Muscle of arm (tissue), 12 donors: ENCODE measurements around the gene PCDH15. TPM values are rescaled to one million over a fixed set of nuclear protein-coding genes. Genes with fewer than 3 reads are reported as not detected.
"Not testable (repeated sequence)": the region's sequence is repeated elsewhere in the genome, so short reads cannot be mapped to it uniquely, and the experiment has no call there.

ENCODE experiments used
- DNase-seq: peaks from one replicate; pipeline ENCODE4 v3.0.0-alpha.2; 2013
- polyA plus RNA-seq, 12 donors: library from polyadenylated mRNA; unstranded; fragments of 120-200 nt; gene quantifications; one replicate each; pipeline ENCODE4 v1.2.1, GENCODE V29; 2013; ENCODE audit not compliant: insufficient read length in 12 of 12

PCDH15 gene
- polyA plus RNA-seq, 12 donors, result 0.10 to 1.5 (median 0.37) TPM; not detected in 2

DNA sequence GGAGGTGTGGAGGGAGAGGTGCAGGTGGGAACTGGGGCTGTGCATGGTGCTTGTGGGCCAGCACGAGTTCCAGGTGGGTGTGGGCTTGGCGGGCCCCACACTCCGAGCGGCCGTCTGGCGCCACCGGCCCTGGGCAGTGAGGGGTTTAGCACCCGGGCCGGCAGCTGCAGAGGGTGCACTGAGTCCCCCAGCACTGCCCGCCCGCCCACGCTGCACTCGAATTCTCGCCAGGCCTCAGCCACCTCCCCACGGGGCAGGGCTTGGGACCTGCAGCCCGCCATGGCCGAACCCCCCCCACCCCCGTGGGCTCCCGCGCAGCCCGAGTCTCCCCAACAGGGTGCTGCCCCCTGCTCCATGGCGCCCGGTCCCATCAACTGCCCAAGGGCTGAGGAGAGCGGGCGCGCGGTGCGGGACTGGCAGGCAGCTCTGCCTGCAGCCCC is 810.2 kb downstream of the PCDH15 start:
- no peak for DNase-seq

DNA sequence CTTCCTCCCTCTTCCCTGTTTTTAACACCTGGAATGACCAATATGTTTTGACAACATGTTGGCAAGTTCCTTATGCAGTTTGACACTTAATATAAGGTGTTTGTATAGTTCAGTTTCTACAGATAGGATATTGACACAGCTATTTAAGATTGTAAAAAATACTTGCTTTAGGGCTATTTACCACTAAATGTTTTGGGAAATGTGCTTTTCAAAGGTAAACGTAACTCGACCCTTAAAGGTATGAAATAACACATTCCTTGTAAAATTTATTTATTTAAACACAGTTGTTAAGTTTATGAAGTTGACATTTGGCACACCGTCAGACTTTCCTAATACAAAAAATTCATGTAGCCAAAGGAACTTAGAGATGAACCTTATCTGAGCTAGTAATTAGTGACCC is 817.6 kb downstream of the PCDH15 start:
- no peak for DNase-seq

DNA sequence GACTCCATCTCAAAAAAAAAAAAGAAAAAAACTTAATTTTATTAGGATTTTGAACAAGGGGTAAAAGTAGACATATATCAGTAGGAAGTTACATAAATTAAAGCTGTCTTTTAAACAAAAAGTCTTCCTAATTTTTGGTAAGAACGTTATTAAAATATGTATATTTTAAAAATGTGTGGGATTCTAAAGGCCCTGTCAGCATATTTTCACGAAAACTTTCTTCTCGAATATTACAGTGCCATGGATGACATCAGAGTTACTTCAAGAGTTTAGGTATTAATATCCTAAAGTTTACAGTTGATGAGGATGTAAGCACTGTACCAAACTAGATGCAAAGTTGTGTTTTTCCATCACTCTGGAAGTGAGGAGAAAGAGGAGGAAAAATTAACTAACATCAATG is 820.8 kb downstream of the PCDH15 start:
- DNase-seq, result no peak

DNA sequence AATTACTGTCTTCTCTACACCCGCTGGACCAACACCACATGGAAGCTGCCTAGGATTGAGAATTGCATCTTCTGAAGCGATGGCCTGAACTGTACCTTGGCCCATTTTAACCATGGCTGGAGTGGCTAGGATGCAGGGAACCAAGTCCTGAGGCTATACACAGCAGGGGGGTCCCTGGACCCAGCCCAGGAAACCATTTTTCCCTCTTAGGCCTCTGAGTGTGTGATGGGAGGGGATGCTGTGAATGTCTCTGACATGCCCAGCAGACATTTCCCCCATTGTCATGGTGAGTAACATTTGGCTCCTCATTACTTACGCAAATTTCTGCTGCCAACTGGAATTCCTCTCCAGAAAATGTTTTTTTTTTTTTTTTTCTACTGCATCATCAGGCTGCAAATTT is 822.7 kb downstream of the PCDH15 start:
- DNase-seq, result no peak

DNA sequence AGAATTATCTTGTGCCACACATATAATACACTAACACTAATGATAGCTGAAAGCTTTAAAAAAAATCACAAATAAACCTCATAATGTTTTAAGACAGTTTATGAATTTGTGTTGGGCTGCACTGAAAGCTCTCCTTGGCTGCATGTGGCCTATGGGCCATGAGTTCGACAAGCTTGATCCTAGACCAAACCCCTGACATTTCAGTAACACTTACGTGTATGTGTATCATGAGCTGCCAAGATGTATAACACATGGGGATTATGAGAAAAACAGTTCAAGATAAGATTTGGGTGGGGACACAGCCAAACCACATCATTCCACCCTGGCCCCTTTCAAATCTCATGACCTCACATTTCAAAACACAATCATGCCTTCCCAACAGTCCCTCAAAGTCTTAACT is 823.8 kb downstream of the PCDH15 start:
- DNase-seq, result peak; percentile 7

DNA sequence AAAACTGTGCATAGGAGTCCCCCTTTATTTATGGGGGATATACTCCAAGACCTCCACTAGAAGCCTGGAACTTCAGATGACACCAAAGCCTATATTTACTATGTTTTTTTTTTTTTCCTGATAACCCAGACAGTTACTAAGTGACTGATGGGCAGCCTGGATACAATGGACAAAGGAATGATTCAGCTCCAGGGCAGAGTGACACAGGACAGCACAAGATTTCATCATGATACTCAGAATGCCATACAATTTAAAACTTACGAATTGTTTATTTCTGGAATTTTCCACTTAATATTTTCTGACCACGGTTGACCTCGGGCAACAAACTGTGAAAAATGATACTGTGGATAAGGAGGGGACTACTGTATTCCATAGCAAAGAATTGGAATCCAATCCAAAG is 843.6 kb downstream of the PCDH15 start:
- no peak for DNase-seq

DNA sequence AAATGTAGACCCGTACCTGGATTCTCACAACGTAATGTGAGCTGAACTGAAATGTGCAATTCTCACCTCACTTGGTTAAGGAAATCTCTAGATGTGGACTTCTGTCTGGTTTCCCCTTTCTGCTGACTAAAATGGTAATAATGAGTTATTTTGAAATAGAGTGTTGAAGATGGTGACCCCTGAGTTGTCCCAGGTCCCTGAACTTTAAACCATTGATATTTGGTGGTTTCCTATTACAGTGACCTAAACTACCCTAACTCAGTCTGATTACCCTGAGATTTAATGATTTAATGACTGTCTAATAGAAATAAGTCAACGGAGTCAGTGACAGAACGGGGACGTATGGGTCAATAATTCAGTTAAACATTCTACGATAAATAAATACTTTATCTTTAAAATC is 845.9 kb downstream of the PCDH15 start:
- DNase-seq, result no peak

DNA sequence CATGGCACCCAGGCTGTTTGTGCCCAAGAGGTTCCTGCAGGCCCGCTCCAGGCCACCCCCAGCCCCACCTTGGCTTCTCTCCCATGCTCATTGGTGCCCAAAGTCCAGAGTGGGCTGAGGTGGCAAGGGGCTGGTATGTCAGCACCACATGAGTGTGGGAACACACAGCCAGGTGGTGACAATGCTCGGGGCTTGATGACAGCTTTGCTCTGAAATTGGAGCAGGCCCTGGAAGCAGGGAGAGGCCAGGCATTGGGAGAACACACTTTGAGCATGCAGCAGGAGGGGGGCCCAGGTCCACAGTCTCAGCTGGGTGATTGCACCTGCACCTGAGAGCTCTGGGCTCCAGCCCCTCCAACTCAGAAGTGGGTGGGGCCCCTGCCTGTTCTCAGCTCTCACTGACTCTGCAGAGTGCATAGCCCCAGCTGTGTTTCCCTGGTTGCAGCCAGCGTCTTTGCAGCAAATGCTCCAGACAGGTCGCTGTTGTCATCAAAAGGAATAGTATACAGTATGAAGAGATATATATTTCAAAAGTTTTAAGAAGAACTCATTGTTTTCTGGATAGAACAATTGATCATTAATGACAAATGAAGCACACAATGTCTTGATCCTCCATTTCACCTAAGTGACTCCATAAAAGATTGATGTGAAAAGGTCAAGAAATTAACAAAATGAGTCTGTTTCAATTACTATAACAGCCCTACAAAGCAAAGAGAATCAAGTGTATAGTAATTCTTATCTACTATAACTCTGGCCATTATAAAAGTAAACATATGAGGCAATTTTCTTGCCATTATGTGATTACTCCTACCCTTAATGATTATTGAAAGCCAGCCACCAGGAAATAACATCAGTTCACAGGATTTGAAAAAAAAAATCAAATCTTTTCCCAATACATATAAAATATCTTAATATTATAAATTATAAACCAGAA is 848.1 kb downstream of the PCDH15 start:
- no peak for DNase-seq

DNA sequence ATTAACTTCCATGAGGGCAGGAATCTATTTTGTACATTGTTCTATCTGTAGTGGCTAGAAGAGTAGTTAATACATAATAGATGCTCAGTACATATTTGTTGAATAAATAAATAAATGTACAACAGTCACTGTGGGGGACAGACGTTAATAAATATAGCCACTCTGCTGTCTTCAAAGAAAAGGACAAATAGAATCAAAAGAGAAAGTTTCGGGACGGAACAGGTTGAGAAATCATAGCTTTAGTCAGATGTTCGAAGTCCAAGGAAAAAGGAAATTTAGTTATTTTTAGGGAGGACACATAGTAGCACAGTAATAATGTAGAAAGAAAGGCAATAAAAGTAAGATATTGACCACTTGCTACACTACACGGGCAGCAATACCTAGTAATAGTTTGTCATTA is 861.4 kb downstream of the PCDH15 start:
- no peak for DNase-seq

DNA sequence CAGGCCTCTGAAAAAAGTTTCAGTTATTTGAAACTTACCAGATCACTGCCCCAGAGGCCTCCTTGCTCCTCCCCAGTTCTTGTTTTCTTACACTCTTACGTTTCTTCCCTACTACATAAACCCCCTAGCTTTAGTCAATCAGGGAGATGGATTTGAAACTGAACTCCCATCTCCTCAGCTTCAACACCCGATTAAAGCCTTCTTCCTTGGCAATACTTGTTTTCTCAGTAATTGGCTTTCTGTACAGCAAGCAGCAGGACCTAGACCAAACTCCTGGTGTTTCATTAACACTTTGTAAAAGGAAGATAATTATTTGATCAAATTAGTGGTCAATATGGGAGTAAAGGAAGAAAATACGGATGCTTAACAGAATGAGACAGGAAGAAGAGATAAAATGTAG is 870.4 kb downstream of the PCDH15 start:
- no peak for DNase-seq

DNA sequence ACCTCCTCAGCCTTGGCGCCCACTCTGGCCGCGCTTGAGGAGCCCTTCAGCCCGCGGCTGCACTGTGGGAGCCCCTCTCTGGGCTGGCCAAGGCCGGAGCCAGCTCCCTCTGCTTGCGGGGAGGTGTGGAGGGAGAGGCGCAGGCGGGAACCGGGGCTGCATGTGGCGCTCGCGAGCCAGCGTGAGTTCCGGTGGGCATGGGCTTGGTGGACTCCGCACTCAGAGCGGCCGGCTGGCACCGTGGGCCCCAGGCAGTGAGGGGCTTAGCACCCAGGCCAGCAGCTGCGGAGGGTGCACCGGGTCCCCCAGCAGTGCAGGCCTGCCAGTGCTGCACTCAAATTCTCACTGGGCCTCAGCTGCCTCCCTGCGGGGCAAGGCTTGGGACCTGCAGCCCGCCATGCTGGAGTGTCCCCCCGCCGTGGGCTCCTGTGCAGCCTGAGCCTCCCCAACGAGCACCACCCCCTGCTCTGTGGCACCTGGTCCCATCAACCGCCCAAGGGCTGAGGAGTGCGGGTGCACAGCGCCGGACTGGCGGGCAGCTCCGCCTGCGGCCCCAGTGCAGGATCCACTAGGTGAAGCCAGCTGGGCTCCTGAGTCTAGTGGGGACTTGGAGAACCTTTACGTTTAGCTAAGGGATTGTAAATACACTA is 876.9 kb downstream of the PCDH15 start:
- not testable (repeated sequence) for DNase-seq

DNA sequence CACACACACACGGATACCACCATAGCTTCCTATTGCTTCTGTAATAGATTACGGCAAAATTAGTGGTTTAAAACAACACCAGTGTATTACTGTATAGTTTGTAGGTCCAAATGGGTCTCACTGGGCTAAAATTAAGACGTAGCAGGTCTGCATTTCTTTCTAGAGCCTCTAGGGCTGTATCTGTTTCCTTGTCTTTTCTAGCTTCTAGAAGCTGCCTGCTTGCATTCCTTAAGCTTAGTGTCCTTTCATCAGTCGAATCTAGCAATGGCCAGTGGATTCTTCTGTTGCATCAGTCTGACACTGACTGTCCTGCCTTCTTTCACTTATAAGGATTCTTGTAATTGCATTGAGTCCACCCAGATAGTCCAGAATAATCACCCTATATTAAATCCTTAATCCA is 882.3 kb downstream of the PCDH15 start:
- no peak for DNase-seq

DNA sequence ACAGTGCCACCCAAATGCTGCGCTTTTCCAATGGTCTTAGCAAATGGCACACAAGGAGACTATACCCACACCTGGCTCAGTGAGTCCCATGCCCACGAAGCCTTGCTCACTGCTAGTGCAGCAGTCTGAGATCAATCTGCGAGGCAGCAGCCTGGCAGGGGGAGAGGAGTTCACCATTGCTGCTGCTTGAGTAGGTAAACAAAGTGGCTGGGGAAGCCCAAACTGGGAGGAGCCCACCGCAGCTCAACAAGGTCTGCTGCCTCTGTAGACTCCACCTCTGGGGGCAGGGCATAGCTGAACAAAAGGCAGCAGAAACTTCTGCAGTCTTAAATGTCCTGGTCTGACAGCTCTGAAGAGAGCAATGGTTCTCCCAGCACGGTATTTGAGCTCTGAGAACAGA is 891.2 kb downstream of the PCDH15 start:
- DNase-seq, result no peak

DNA sequence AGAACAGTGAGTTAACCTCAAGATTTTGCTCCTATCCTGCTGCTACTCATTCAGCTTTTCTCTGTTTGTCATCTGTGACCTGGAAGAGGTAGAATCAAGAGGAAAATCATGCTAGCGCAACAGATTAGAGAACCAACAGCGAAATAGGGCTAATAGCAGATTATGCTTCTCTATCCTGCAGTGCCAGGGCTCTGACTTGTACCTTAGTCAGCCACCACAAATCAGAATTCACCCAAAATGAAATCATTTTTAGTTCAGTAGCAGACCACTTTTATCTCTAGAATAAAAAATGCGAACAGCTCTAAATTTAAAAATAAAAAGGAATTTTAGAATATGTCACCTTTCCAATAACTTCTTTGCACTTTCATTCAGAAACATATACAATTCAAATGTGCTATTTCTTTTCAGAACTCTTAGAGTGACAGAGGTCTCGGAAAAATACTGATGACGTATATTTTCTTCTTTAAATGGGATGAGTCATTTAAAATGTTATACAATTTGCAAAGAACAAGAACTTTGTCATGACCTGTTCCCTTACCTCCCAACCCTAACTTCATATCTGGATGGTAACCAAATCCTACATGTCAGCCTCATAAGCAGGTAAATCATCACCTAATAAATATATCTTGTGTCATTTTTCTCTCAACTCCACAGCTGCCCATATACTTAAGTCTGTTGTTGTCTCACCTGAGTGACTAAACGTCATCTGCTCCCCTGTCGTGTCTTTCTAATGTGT is 896.4 kb downstream of the PCDH15 start:
- DNase-seq, result no peak

DNA sequence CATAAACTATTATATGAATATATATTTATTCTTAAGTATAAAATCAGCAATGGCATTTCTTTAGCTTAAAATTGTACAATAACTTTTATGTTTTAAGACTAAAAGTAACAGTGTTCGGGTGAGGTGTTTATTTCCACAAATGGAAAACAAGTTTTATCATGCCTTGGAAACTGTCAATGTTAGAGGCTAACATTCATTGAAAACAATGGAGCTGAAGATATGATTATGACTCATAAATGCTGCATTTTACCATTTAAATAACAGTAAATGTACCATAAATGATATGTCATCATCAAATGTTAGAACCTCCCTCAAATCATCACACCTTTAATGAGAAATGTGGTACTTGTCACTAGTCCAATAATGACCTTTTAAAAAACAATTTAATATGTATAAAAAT is 897.3 kb downstream of the PCDH15 start:
- DNase-seq, result no peak

DNA sequence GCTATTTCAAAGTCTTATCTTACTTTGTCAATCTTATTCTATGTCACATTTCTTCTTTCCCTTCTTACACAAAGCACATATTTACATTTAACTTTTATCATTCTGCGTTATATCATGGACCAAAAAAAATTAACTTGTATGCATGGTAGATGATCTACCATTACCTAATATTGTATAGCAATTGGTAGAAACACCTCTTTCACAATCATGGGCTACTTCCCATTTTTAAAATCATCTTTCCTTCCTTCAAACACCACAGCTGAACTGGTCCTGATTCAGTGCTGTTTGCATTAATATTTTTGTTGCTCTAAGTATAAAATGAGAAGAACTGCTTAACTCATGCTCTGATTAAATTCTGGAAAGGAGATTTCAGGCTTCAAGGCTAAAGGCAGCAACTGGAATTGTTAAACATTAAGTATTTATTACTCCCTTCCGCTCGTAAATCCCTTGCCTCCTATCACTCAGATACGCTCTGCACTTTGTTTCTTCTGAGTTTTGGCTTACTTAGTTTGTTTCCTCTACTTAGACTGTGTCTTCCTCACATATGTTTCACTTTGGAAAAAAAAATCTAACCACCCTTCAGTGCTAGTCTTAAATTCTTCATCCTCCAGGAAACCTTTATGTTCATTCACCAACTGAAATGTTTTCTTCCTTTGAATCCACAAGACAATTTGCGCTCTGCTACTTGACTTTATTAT is 901.4 kb downstream of the PCDH15 start:
- peak; percentile 0 for DNase-seq

DNA sequence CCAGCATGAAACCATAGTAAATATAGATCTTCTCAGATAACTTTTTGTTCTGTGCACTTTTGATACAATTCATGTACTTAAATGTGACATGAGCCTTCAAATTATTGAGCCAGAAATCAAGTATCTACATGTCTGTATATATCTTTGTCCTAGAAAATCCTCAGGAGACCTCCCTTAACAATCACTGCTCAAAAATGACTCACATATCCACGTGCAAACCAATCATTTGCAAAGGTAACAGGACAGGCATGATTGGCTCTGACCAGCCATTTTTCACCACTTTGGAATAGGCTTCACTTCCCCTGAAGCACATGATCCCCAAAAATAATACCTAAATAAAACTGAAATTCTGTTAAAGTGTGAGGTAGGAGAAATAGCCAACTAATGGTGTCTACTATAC is 902.5 kb downstream of the PCDH15 start:
- DNase-seq, result no peak

DNA sequence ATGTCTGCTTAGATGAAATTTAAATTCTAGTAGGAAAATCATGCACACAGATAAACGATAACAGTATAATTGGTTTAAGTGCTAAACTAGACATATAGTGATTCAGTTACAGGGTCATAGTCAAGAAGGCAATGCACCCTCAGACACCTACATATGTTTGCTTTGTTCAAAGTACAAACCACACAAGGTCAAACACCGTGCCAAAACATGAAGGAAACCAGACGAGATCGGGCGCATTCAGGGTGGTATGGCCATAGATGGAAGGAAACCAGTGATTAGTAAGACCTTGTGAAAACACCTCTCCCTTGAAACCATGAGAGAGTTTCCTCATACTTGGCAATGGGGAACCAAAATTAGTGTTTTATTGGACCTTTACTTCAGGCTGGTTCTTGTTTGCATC is 906.9 kb downstream of the PCDH15 start:
- no peak for DNase-seq

DNA sequence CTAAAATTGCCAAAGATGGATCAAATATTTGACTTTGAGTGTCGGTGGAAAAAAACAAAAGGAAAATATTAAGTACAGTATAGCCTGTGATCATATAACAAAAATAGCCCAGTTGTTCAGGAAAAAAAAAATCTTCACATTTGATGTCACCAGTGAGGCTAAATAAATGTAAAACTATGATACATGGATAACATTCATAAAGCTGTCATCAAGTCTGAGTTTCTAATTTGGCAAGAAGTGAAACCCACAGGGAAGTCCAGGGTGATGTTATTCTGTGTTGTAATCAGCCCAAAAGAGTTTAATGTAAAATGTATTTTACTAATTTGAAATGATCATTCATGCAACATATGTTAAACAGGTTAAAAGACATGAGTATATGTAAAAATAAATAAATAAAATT is 908.0 kb downstream of the PCDH15 start:
- DNase-seq, result no peak

DNA sequence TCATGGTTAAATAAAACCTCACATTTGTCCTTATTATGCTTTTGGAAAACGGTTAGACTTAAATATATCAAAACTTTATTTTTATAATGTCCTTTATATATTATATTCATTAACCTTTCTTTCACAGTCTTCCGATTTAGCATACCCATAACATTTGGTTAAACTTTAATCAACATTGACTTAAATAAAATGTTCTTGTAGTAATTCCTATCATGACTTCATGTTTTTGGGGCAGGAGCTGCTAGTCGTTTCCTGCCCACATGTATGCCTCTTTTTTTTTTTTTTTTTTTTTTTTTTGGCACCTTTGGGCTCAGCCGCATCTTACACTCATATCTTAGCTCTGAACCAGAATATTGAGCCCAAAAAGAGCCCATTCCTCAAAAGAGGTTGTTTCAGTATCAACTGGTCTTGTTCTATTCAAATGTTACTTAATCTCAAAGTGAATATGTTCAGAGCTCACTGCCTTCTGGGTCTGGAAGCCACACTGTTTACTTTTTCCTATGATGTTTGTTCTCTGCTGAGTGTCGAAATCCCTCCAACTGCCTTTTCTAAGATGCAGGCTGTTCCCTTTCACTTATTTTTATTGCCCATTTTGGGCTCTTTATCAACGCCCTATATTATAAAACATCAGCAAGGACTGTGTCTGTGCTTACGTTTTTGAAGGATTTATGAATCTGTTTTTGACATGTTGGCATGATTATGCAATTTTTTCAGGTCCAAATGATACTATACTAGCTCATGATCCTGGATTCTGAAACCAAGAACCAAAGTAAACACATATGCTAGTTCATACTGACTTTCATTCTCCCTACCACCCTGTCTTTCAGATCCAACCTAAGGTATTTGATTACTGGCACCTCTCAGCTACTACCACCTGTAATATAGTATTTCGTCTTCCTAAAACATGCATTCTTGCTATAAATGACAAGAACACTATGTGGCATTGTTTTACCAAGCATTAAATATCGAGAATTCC is 914.4 kb downstream of the PCDH15 start:
- no peak for DNase-seq

DNA sequence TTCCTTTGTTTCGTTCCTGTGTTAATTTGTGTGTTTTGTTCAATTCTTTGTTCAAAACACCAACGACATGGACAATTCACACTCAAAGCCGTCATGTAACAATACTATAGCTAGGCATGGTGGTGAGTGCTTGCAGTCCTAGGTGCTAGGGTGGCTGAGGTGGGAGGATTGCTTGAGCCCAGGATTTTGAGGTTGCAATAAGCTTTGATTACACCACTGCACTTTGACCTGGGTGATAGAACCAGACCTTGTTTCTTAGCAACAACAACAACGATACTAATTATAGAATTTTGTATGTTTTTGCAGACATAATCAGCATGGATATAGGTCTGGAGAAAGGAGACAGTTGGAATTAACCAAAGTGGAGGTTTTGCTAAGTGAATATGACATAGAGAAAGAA is 936.2 kb downstream of the PCDH15 start:
- DNase-seq, result no peak
